Muscle of back (tissue), 11 donors: ENCODE measurements around the gene CXCR6. TPM values are rescaled to one million over a fixed set of nuclear protein-coding genes. Genes with fewer than 3 reads are reported as not detected.

ENCODE experiments used
- DNase-seq, 3 donors: peaks; one replicate each; pipeline versions ENCODE4 v3.0.0 to v3.0.0-alpha.2; 2013
- polyA plus RNA-seq, 10 donors: library from polyadenylated mRNA; unstranded; fragments of 120-200 nt; gene quantifications; one replicate each; pipeline ENCODE4 v1.2.1, GENCODE V29; 2013; ENCODE audit not compliant: insufficient read length in 10 of 10

Gene CXCR6
- polyA plus RNA-seq, 10 donors = 0.12 to 0.66 (median 0.34) TPM

- no peak for DNase-seq
These were observed 3.6 kb downstream of the CXCR6 start for GRCh38 chr3:45946875-45947274.

GRCh38 chr3:45947361-45947760 lies 4.1 kb downstream of the CXCR6 start:
- no peak for DNase-seq

- peak in 1 of 3 donors; percentile 19 for DNase-seq
These were observed 5.1 kb downstream of the CXCR6 start for GRCh38 chr3:45948311-45948781.

- DNase-seq = no peak
These were observed 5.6 kb downstream of the CXCR6 start for GRCh38 chr3:45948881-45949280.

- no peak for DNase-seq
These were observed 6.2 kb downstream of the CXCR6 start for GRCh38 chr3:45949432-45949831.

- DNase-seq = no peak
These were observed 6.9 kb downstream of the CXCR6 start for GRCh38 chr3:45950131-45950530.

- no peak for DNase-seq
These were observed 7.7 kb downstream of the CXCR6 start for GRCh38 chr3:45950686-45951600.

GRCh38 chr3:45951946-45952345 lies 8.7 kb downstream of the CXCR6 start:
- DNase-seq = no peak

GRCh38 chr3:45952456-45952855 lies 9.2 kb downstream of the CXCR6 start:
- no peak for DNase-seq

- no peak for DNase-seq
These were observed 10.3 kb downstream of the CXCR6 start for GRCh38 chr3:45953536-45953935.

GRCh38 chr3:45954306-45954705 lies 11.0 kb downstream of the CXCR6 start:
- DNase-seq = no peak

- DNase-seq = no peak
These were observed 11.9 kb downstream of the CXCR6 start for GRCh38 chr3:45955017-45955647.

GRCh38 chr3:45955706-45956105 lies 12.4 kb downstream of the CXCR6 start:
- no peak for DNase-seq

GRCh38 chr3:45957586-45957985 lies 14.3 kb downstream of the CXCR6 start:
- no peak for DNase-seq

- DNase-seq = no peak
These were observed 15.1 kb downstream of the CXCR6 start for GRCh38 chr3:45958321-45958791.

- no peak for DNase-seq
These were observed 15.9 kb downstream of the CXCR6 start for GRCh38 chr3:45959201-45959600.

GRCh38 chr3:45960289-45960688 lies 17.0 kb downstream of the CXCR6 start:
- no peak for DNase-seq

GRCh38 chr3:45962033-45962432 lies 18.8 kb downstream of the CXCR6 start:
- no peak for DNase-seq

GRCh38 chr3:45964139-45964538 lies 20.9 kb downstream of the CXCR6 start:
- no peak for DNase-seq

GRCh38 chr3:45965253-45965652 lies 22.0 kb downstream of the CXCR6 start:
- DNase-seq = no peak

- DNase-seq = no peak
These were observed 22.4 kb downstream of the CXCR6 start for GRCh38 chr3:45965653-45966052.

GRCh38 chr3:45966371-45966791 lies 23.1 kb downstream of the CXCR6 start:
- peak in 2 of 3 donors; percentile 46 to 85 for DNase-seq
